Inflammatory macrophage treated with lipopolysaccharide for 1 hour (primary cell): ENCODE measurements around the gene TRIM15.
A peak's percentile ranks its signal among the peaks of the same experiment; 100 is the strongest.
"Not testable (repeated sequence)": the region's sequence is repeated elsewhere in the genome, so short reads cannot be mapped to it uniquely, and the experiment has no call there.

ENCODE experiments used
- DNase-seq, 2 donors: peaks; one replicate each; pipeline ENCODE4 v3.0.0-alpha.2; 2020 to 2022

TRIM15 gene

DNA sequence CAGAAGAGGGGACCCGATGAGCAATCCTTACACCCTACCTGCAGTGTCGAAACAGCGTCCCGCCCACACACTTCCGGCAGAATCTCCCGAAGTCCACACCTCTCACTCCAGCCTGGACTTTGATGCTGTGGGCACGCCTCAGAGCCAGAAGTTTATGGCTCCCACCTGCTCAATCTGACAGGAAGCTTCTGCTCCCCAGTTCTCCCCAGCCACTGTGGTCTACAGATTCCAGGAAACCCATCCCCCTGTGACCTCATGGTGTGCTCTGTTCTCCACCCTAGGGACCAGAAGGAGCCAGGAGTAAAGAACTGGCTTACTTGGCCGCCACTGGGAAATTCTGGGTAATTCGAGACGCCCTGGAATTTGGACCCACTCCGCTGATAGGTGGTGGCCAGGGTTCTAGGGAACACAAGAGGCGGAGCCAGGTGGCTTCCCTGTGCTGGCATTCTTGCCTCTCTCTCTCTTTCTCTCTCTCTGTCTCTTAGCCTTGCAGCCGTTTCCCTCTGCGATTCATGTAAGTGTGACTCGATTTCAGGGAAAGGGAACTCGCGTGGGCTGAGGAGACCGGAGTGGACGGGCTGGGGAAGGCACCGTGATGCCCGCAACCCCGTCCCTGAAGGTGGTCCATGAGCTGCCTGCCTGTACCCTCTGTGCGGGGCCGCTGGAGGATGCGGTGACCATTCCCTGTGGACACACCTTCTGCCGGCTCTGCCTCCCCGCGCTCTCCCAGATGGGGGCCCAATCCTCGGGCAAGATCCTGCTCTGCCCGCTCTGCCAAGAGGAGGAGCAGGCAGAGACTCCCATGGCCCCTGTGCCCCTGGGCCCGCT lies at the start of gene TRIM15:
Gene TRIM15, plus strand, starts transcription at position 457 of the 828 bp plus-strand sequence. Its CDS starts 139 bp downstream, at position 596.
- DNase-seq: no peak

DNA sequence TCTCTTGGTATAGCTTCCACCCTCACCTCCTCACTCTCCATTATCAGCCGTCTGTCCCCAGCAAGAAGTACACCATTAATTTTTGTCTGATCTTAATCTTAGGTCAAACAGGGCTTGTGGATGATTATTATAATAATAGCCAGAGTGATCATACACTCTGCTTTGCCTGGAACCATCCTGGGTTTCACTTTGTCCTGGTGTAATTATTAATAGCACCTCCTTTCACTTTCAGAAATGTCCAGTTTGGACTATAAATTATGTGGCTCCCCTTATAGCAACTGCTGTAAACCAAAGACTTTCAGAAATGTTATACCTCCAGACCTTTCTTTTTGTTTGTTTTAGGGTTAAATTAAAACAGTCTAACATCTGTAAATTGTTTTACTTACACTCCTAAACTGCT lies 49.5 kb upstream of the TRIM15 start:
- no peak for DNase-seq

DNA sequence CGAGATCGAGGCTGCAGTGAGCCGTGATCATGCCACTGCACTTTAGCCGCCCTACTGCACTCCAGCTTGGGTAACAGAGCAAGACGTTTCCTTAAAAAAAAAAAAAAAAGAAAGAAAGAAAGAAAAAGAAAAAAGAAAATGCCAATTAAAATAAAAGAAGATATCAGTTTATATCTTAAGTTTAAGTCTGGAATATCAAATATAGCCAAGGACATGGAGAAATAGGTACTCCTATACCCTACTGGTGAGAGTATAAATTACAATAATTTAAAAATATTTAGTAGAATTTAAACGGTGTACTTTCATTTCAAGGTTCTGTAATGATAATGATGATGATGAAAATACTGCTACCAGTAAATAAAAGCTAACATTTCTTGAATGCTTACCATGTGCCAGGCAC lies 46.6 kb upstream of the TRIM15 start:
- DNase-seq: no peak

GRCh38 chr6:30118691-30119090 lies 44.7 kb upstream of the TRIM15 start:
- DNase-seq: not testable (repeated sequence)

- DNase-seq: no peak
Measured at GRCh38 chr6:30121446-30122366, 41.6 kb upstream of the TRIM15 start.

- peak in 1 of 2 donors; percentile 24 for DNase-seq
Measured at GRCh38 chr6:30122515-30122914, 40.8 kb upstream of the TRIM15 start.

- DNase-seq: no peak
Measured at GRCh38 chr6:30127238-30128093, 35.9 kb upstream of the TRIM15 start.

DNA sequence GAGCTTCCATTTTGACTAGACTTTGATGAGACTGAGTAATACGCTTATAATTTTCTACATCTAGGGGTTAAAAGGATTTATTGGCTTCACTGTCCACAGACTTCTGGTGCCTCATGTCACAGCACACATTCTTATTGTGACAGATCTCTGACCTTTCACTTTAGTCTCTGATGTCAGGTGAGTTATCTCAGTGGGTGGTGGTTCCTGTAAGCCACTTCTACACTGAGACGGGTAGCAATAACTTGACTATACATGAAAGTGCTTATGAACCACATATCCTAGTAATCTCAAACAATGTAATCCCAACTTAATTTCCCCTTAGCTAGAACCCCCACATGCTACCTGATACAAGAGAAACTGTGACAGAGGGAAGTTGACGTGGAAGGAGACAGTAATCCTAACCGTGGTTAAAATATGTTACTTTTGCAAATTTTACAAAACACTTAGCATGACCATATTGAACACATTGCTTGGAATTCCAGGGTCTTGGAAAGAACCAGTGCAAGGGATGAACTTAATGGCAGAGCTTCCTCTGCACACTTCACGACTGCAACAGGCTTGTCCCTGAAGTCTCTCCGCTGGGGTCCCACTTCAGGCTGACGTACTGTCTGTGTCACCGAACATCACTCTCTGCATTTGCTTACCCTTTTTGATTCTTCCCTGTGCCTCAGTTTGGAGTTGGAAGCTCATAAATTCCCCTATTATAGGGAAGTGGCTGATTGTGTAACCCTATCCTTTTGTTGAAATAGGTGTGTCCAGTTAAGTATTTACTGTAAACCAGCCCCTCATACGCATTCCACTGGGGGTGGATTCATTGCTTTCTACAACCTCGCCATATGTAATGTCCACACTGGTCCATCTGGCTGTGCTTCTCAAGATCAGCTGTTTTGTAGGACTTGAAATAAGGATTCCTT lies 33.8 kb upstream of the TRIM15 start:
- peak in 1 of 2 donors; percentile 38 for DNase-seq

GRCh38 chr6:30130179-30130679 lies 33.1 kb upstream of the TRIM15 start:
- no peak for DNase-seq

GRCh38 chr6:30130887-30131862 lies 32.2 kb upstream of the TRIM15 start:
- peak; percentile 71 to 86 for DNase-seq

GRCh38 chr6:30131947-30132497 lies 31.3 kb upstream of the TRIM15 start:
- DNase-seq: no peak

DNA sequence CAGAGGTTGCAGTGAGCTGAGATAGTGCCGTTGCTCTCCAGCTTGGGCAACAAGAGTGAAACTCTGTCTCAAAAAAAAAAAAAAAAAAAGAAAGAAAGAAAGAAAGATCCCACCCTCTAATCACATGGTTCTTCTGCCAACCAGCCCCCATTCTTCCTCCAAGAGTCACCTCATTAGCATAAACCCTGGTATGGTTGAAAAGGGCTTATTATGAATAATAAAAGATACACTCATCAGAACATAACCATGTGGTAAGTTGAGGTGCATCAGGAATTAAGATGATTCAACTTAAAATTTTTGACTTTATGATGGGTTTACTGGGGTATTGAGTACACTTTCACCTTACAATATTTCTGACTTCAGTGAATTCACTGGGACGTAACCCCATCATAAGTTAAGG lies 28.2 kb upstream of the TRIM15 start:
- no peak for DNase-seq

DNA sequence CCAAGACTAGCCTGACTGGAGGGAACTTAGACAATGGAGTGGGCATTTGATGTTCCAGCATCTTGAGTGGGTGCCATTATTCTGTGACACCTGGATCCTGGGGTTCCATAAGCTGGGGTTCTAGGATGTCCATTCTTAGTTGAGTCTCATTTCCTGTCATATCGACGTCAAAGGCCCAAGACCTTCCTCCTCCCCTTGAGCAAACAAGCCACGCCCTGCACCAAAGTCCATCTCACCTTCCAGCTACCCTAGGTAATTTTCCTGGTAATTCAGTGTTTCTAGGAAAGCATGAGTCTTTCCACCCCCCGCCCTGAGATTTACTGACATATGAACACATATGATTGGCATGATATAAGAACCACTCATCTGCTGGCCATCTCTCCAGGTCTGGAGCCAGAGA lies 27.6 kb upstream of the TRIM15 start, which contains the start of gene TRIM40:
Gene TRIM40, plus strand, starts transcription at position 384 of the 400 bp plus-strand sequence. CDS start 897 bp downstream, outside the sequence.
- DNase-seq: no peak

- no peak for DNase-seq
Measured at GRCh38 chr6:30136570-30137286, 26.6 kb upstream of the TRIM15 start.

DNA sequence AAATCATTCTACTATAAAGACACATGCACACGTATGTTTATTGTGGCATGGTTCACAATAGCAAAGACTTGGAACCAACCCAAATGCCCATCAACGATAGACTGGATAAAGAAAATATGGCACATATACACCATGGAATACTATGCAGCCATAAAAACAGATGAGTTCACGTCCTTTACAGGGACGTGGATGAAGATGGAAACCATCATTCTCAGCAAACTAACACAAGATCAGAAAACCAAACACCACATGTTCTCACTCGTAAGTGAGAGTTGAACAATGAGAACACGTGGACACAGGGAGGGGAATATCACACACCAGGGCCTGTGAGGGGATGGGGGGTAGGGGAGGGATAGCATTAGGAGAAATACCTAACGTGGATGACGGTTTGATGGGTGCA lies 23.1 kb upstream of the TRIM15 start:
- not testable (repeated sequence) for DNase-seq

DNA sequence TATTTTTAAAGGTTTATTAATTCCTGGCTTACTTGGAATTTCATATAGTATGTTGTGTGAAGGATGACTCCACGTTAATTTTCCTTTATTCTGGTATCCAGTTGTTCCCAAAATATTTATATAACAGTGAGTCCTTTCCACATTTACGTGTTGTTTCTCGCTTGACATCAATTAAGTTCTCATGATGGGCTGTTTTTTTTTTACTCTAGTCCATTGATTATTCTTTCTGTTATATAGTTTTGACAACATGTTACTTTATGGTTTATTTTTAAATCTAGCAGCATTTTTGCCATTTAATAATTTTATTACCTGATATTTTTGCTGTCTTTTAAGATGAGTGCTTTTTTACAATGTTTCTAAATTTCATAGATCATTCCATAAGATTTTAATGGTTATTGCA lies 20.7 kb upstream of the TRIM15 start:
- DNase-seq: no peak

DNA sequence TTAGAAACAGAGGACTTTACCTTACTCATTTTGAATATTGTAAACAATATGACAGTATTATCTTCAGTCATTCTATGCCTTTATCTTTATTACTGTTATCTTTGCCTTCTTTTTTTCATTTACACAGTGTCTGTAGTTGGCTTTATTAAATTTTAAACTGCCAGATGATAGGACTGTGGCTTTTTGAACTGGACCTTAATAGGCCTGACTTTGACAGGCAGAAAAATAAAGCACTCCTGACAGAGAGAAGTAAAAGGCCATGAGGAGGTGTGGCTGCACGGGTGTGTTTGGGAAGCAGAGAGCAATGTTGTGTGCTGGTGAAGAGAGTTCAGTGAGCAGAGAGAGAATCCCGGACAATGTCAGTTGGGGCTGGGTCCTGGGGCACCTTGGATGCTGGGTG lies 19.6 kb upstream of the TRIM15 start:
- no peak for DNase-seq

GRCh38 chr6:30144811-30145210 lies 18.5 kb upstream of the TRIM15 start:
- peak in 1 of 2 donors; percentile 19 for DNase-seq

- DNase-seq: no peak
Measured at GRCh38 chr6:30145818-30146217, 17.5 kb upstream of the TRIM15 start.
